Cardiac muscle cell (in vitro differentiated cells and primary cell): ENCODE data around the gene STX10. TPM values are rescaled to one million over a fixed set of nuclear protein-coding genes. Genes with fewer than 3 reads are reported as not detected.
A peak's percentile ranks its signal among the peaks of the same experiment; 100 is the strongest.
"Not testable (repeated sequence)": the region's sequence is repeated elsewhere in the genome, so short reads cannot be mapped to it uniquely, and the experiment has no call there.

ENCODE experiments used
- DNase-seq, 2 donors: peaks; one replicate each; pipeline versions ENCODE4 v3.0.0 to v3.0.0-alpha.2; 2010 to 2017; ENCODE audit warnings: low read depth in 1 of 2, low spot score in 1 of 2
- H3K27ac ChIP-seq: fragments of 200-600 bp; sonication (generic); 2 replicates; pipeline ENCODE4 v1.5.1; 2016
- H3K27me3 ChIP-seq: fragments of 200-600 bp; sonication (generic); 2 replicates; pipeline ENCODE4 v1.6.0; 2016; ENCODE audit warnings: control low read depth
- H3K36me3 ChIP-seq: fragments of 200-600 bp; sonication (generic); 2 replicates; pipeline ENCODE4 v1.5.1; 2016; ENCODE audit warnings: control low read depth
- H3K4me1 ChIP-seq: fragments of 200-600 bp; sonication (generic); 2 replicates; pipeline ENCODE4 v1.8.1; 2017; ENCODE audit warnings: low read depth, mild to moderate bottlenecking, mixed run types
- H3K4me3 ChIP-seq: fragments of 200-600 bp; sonication (generic); 2 replicates; pipeline ENCODE4 v1.5.1; 2016; ENCODE audit warnings: mild to moderate bottlenecking
- H3K9me3 ChIP-seq: fragments of 200-600 bp; sonication (generic); 2 replicates; pipeline ENCODE4 v1.5.1; 2017; ENCODE audit warnings: low read depth, mild to moderate bottlenecking, control low read depth
- CTCF ChIP-seq: IDR thresholded peaks from 2 replicates; pipeline ENCODE4 v1.5.1; 2012; ENCODE audit warnings: low read depth, mild to moderate bottlenecking, low read length
- polyA plus RNA-seq: library from polyadenylated mRNA; unstranded; fragments of >200 nt; fragmentation: Nextera tagmentation; extraction: Ambion mirVana; gene quantifications from 2 replicates; pipeline ENCODE4 v1.2.1, GENCODE V29; 2016
- total RNA-seq: library from RNA; depleted of rRNA; stranded (reverse); fragments of >200 nt; gene quantifications from 2 replicates; pipeline ENCODE4 v1.2.3, GENCODE V29; 2016

The STX10 gene
- total and polyA plus RNA-seq, 2 experiments from 2014 or later = 65.2 to 110 TPM

GRCh38 chr19:13173139-13173737, 23.1 kb upstream of the STX10 start:
- H3K4me1 ChIP-seq = no peaks in the 10 kb centered on the region
- TF ChIP-seq CTCF = no peak
- no peaks in the 10 kb centered on the region for H3K27me3 ChIP-seq
- H3K27ac ChIP-seq = no peak overlapping the region
- no peaks in the 10 kb centered on the region for H3K9me3 ChIP-seq
- no peak overlapping the region for H3K4me3 ChIP-seq
- no peaks in the 10 kb centered on the region for H3K36me3 ChIP-seq
- DNase-seq = no peak

- H3K27me3 ChIP-seq = no peaks in the 10 kb centered on the region
- TF ChIP-seq CTCF = no peak
- peak overlapping the region; percentile 35 for H3K27ac ChIP-seq
- no peak overlapping the region for H3K4me3 ChIP-seq
- no peaks in the 10 kb centered on the region for H3K4me1 ChIP-seq
- H3K36me3 ChIP-seq = no peaks in the 10 kb centered on the region
- peak; percentile 54 to 80 for DNase-seq
- H3K9me3 ChIP-seq = no peaks in the 10 kb centered on the region
Observed at GRCh38 chr19:13172346-13173138, 22.4 kb upstream of the STX10 start.

- DNase-seq = no peak
- Histone ChIP-seq H3K4me1 (no peaks in the 10 kb centered on the region), H3K27me3 (no peaks in the 10 kb centered on the region), H3K4me3 (no peak overlapping the region), H3K27ac (no peak overlapping the region), H3K36me3 (no peaks in the 10 kb centered on the region), H3K9me3 (no peaks in the 10 kb centered on the region)
- TF ChIP-seq CTCF = no peak
Observed at GRCh38 chr19:13171146-13171545, 21.0 kb upstream of the STX10 start.

- no peak overlapping the region for H3K27ac ChIP-seq
- H3K27me3 ChIP-seq = no peaks in the 10 kb centered on the region
- H3K4me1 ChIP-seq = peaks cover 5% of the 10 kb centered on the region
- TF ChIP-seq CTCF = no peak
- H3K36me3 ChIP-seq = no peaks in the 10 kb centered on the region
- H3K9me3 ChIP-seq = no peaks in the 10 kb centered on the region
- DNase-seq = peak in 1 of 2 donors; percentile 22
- no peak overlapping the region for H3K4me3 ChIP-seq
Observed at GRCh38 chr19:13169769-13170168, 19.6 kb upstream of the STX10 start.

GRCh38 chr19:13166151-13166550, 16.0 kb upstream of the STX10 start:
- not testable (repeated sequence) for H3K4me3 ChIP-seq, DNase-seq, H3K36me3 ChIP-seq, H3K27ac ChIP-seq, H3K9me3 ChIP-seq, H3K27me3 ChIP-seq
- H3K4me1 ChIP-seq = peaks cover 21% of the 10 kb centered on the region

- Histone ChIP-seq H3K4me3 (no peak overlapping the region), H3K4me1 (peaks cover 21% of the 10 kb centered on the region), H3K36me3 (no peaks in the 10 kb centered on the region), H3K27ac (peak overlapping the region; percentile 59), H3K9me3 (no peaks in the 10 kb centered on the region), H3K27me3 (no peaks in the 10 kb centered on the region)
- DNase-seq = peak in 1 of 2 donors; percentile 47
- TF ChIP-seq CTCF = no peak
Observed at GRCh38 chr19:13165162-13165997, 15.2 kb upstream of the STX10 start.
